MM.1S (cell line): ENCODE results near the gene RHOBTB1.

Source experiments
- EZH2phosphoT487 ChIP-seq: fragments of 300-600 bp; sonication (generic); IDR thresholded peaks from 2 replicates; pipeline ENCODE4 v1.6.1; 2018; ENCODE audit warnings: antibody characterized with exemption, low read length
- TF ChIP-seq, protein P1 (sequence below): fragments of 300-600 bp; sonication (generic); IDR thresholded peaks from 2 replicates; pipeline ENCODE4 v1.5.1; 2016; ENCODE audit warnings: antibody characterized with exemption, low read length, mixed read lengths

DNA sequence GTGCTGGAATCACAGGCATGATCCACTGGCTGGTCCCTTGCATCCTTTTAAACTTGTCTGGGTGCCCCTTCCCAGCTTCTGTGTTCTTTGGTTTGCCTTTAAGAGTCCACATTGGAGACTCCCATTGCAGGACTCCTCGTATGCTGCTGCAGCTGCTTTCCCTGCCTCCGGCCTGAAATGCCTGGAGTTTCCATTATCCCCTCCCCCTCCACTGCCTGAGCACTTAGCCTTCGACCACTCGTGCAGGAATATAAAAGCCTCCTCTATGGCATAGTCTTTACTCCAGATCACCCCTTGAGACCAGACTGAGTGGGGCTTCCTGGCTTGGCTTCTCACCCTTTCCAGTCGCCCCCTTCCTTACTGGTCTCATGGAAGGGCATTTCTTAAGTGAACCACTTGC is 80.2 kb downstream of the RHOBTB1 start:
- TF ChIP-seq, protein P1, sequence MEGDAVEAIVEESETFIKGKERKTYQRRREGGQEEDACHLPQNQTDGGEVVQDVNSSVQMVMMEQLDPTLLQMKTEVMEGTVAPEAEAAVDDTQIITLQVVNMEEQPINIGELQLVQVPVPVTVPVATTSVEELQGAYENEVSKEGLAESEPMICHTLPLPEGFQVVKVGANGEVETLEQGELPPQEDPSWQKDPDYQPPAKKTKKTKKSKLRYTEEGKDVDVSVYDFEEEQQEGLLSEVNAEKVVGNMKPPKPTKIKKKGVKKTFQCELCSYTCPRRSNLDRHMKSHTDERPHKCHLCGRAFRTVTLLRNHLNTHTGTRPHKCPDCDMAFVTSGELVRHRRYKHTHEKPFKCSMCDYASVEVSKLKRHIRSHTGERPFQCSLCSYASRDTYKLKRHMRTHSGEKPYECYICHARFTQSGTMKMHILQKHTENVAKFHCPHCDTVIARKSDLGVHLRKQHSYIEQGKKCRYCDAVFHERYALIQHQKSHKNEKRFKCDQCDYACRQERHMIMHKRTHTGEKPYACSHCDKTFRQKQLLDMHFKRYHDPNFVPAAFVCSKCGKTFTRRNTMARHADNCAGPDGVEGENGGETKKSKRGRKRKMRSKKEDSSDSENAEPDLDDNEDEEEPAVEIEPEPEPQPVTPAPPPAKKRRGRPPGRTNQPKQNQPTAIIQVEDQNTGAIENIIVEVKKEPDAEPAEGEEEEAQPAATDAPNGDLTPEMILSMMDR: no peak
- no peak for TF ChIP-seq EZH2phosphoT487
